Measurements from ENCODE around the gene LRRK1.

DNA sequence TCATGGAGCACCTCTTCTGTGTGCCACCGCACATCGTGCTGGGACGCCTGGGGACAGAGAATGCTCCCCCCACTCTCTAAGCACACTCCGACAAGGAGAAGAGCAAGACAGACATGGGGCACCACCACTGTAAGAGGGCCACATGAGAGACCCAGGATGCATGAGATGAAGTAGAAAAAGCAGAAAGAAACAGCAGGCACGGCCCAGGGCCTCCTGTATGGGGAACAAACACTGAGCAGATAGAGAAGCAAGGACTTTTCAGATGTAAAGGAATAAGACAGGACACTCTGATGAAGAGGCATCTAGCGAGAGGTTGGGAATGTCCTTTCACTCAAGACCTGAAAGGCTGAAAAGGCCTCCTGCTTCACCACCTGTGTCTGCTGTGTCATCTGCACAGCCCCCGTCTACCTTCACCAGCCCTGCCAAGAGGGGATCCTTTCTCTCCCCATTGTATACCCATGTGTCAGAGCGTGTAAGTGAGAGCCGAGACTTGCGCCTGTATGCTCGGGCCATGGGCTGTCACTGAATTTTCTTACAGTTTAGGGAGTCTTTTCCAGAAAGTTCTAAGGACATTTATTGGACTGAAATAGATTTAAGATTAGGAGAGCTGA lies 125.6 kb downstream of the LRRK1 start:
- TF ChIP-seq EP300 (IDR thresholded peaks at IDR 0.05; ENCODE audit: low read depth) (no peak), POLR2A (IDR thresholded peaks at IDR 0.05) (no peak)

All from transverse colon (tissue), 1 donor.